ENCODE measurements around the gene ADAMTS2. TPM values are rescaled to one million over a fixed set of nuclear protein-coding genes. Genes with fewer than 3 reads are reported as not detected.

The ADAMTS2 gene
- total RNA-seq, 1 donor from 2014 or later = 0.29 TPM

DNA sequence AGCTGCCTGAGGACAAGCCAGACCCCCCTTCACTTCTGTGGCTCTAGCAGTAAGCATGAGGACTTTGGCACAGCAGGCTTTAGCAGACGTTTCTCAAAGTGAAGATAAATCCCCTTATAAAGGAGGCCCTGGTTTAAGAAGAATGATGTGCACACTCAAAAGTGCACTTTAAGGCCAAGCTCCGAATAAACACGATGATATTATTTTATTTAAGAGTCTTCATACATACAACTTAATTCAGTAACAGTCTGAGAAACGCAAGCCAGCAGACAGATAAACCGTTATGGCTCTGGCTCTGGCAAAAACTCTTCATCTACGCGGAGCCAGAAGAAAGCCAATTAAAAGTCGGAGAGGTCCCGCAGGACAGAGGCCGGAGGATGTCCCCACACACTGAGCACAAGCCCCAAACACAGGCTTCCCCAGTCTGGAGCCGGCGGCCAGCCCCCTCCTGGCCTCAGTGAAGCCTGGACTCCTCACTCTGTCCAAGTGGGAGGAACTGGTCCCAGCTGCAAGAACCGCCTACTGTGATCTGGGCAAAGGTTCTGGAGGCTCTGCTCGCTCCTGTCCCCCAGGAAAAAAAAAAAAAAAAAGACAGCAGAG is 44.6 kb downstream of the ADAMTS2 start:
- no peak overlapping the region for H3K4me3 ChIP-seq (ENCODE audit: low read depth, low read length)
- no peak for TF ChIP-seq CTCF (conservative IDR thresholded peaks at IDR 0.05; ENCODE audit: low read depth, low read length)
- no peak for DNase-seq (ENCODE audit: low read depth)

- H3K4me3 ChIP-seq (ENCODE audit: low read depth, low read length) = no peak overlapping the region
- no peak for TF ChIP-seq CTCF (conservative IDR thresholded peaks at IDR 0.05; ENCODE audit: low read depth, low read length)
- no peak for DNase-seq (ENCODE audit: low read depth)
Observed at GRCh38 chr5:179298181-179298993, 46.9 kb downstream of the ADAMTS2 start.

DNA sequence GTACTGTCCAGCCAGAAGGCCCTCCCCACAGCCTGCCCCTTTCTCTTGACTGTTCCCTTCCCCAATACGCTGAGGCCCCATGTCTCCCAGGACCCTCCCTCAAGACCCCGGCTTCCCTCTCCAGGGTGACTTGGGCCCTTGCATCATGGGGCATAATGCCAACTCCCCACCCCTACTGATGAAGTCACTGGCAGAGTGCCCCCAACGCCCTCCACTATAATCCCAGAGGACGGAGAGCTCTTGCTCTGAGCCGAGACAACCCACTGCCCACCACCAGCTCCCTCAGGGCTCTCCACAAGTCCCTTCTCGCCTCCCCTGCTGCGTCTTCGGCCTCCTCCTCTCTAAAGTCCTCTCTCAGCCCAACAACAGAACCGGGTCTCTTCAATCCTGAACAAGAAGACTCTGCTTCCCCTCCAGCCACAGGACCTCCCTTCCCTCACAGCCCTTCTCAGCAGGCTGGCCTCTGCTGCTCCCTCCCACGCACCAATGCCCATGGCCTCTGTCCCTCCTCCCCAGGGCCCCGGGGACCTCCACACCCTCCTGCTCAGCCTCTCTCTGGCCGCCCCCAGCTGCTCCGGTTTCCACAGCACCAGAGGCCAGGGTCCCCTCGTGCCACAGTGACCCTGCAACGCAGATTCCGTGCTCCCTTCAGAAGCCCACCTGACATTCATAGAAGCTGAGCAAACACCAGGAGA is 47.6 kb downstream of the ADAMTS2 start:
- H3K4me3 ChIP-seq (ENCODE audit: low read depth, low read length) = no peak overlapping the region
- DNase-seq (ENCODE audit: low read depth) = no peak
- TF ChIP-seq CTCF (conservative IDR thresholded peaks at IDR 0.05; ENCODE audit: low read depth, low read length) = no peak

GRCh38 chr5:179297026-179297425 is 48.2 kb downstream of the ADAMTS2 start:
- no peak overlapping the region for H3K4me3 ChIP-seq (ENCODE audit: low read depth, low read length)
- DNase-seq (ENCODE audit: low read depth) = no peak
- no peak for TF ChIP-seq CTCF (conservative IDR thresholded peaks at IDR 0.05; ENCODE audit: low read depth, low read length)

- DNase-seq (ENCODE audit: low read depth) = no peak
Observed at GRCh38 chr5:179296150-179296821, 49.0 kb downstream of the ADAMTS2 start.

GRCh38 chr5:179295778-179296149 is 49.5 kb downstream of the ADAMTS2 start:
- H3K4me3 ChIP-seq (ENCODE audit: low read depth, low read length) = no peak overlapping the region
- no peak for TF ChIP-seq CTCF (conservative IDR thresholded peaks at IDR 0.05; ENCODE audit: low read depth, low read length)
- DNase-seq (ENCODE audit: low read depth) = no peak

More at GRCh38 chr5:179296150-179296821, 49.0 kb downstream of the ADAMTS2 start:
- no peak overlapping the region for H3K4me3 ChIP-seq (ENCODE audit: low read depth, low read length)
- TF ChIP-seq CTCF (conservative IDR thresholded peaks at IDR 0.05; ENCODE audit: low read depth, low read length) = no peak

All from epithelial cell of proximal tubule (primary cell).